ENCODE data around the gene DAGLA. TPM values are rescaled to one million over a fixed set of nuclear protein-coding genes. Genes with fewer than 3 reads are reported as not detected.

DAGLA gene
- total and polyA plus RNA-seq, 2 donors (not counting 3 experiments of a cell fraction or from before 2014, with no cell fraction given) = 2.5 to 4.7 TPM

GRCh38 chr11:61747192-61747966, 67.2 kb downstream of the DAGLA start:
- Histone ChIP-seq H3K4me1 (ENCODE audit: control insufficient read depth, extremely low read depth, insufficient read depth, low read length) (no peaks in the 10 kb centered on the region), H3K9me3 (replicated peaks; ENCODE audit: control insufficient read depth, insufficient read depth, low read length) (no peaks in the 10 kb centered on the region), H3K4me2 (ENCODE audit: insufficient read depth, low read length) (no peak overlapping the region), H3K79me2 (ENCODE audit: control insufficient read depth, insufficient read depth, low read length) (no peaks in the 10 kb centered on the region), H3K27ac (ENCODE audit: insufficient read depth, low read depth, low read length) (no peak overlapping the region), H3K9me1 (replicated peaks; ENCODE audit: control insufficient read depth, extremely low read depth, insufficient read depth, low read length) (no peaks in the 10 kb centered on the region), H2AFZ (ENCODE audit: low read depth, low read length) (no peak overlapping the region), H3K4me3 (replicated peaks in 1 of 3; ENCODE audit: insufficient read depth in 1 of 3, low read depth in 1 of 3, low read length in 3 of 3) (no peak overlapping the region), H3K36me3 (ENCODE audit: control insufficient read depth in 2 of 2, extremely low read depth in 1 of 2, insufficient read depth in 2 of 2, low read length in 2 of 2) (no peaks in the 10 kb centered on the region), H4K20me1 (replicated peaks; ENCODE audit: control insufficient read depth, extremely low read depth, insufficient read depth, low read length) (no peaks in the 10 kb centered on the region), H3K9ac (replicated peaks; ENCODE audit: extremely low read depth, insufficient read depth, low read length) (no peak overlapping the region), H3K27me3 (ENCODE audit: control insufficient read depth in 2 of 2, insufficient read depth in 2 of 2, low read length in 2 of 2) (no peaks in the 10 kb centered on the region)
- FAIRE-seq = peak; percentile 92
- dilution Hi-C loops (cut with MboI; ENCODE audit: extremely low pct_ligation_motif_present, low sequenced_read_pairs) (no loop called here), intact Hi-C loops (cut with micrococcal nuclease) (loop anchor here (1.0 to 2.0 kb wide), 3 partner anchors 29 to 361 kb away; no protein-coding TSS in a partner anchor)
- ChIA-PET CTCF (interaction anchor here (0.7 to 5.4 kb wide), 25 partner anchors 8 to 365 kb away, joined by 3 to 91 read pairs (median 7); partner anchors contain the start of genes FEN1 and TMEM258), POLR2A (no interaction called here)
- BruUV-seq (replicated peaks) = no TSS peak
- no peak for TF ChIP-seq JUN (IDR thresholded peaks at IDR 0.05; ENCODE audit: borderline replicate concordance, insufficient read depth, insufficient read length, low read depth)
- TF ChIP-seq, protein P1, sequence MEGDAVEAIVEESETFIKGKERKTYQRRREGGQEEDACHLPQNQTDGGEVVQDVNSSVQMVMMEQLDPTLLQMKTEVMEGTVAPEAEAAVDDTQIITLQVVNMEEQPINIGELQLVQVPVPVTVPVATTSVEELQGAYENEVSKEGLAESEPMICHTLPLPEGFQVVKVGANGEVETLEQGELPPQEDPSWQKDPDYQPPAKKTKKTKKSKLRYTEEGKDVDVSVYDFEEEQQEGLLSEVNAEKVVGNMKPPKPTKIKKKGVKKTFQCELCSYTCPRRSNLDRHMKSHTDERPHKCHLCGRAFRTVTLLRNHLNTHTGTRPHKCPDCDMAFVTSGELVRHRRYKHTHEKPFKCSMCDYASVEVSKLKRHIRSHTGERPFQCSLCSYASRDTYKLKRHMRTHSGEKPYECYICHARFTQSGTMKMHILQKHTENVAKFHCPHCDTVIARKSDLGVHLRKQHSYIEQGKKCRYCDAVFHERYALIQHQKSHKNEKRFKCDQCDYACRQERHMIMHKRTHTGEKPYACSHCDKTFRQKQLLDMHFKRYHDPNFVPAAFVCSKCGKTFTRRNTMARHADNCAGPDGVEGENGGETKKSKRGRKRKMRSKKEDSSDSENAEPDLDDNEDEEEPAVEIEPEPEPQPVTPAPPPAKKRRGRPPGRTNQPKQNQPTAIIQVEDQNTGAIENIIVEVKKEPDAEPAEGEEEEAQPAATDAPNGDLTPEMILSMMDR (IDR thresholded peaks at IDR 0.05; ENCODE audit: extremely low read depth in 1 of 2, insufficient read depth in 1 of 2, low read depth in 1 of 2, low read length in 2 of 2) = peak; percentile 93 to 98
- peak; percentile 52 for DNase-seq (ENCODE audit: low read depth, low spot score)

- intact Hi-C loops (cut with micrococcal nuclease) (loop anchor here (1.0 to 2.0 kb wide), 3 partner anchors 28 to 361 kb away; no protein-coding TSS in a partner anchor), dilution Hi-C loops (cut with MboI; ENCODE audit: extremely low pct_ligation_motif_present, low sequenced_read_pairs) (no loop called here)
- FAIRE-seq (no peak), DNase-seq (ENCODE audit: low read depth, low spot score) (no peak)
- Histone ChIP-seq H3K4me2 (ENCODE audit: insufficient read depth, low read length) (no peak overlapping the region), H3K36me3 (ENCODE audit: control insufficient read depth in 2 of 2, extremely low read depth in 1 of 2, insufficient read depth in 2 of 2, low read length in 2 of 2) (no peaks in the 10 kb centered on the region), H3K27me3 (ENCODE audit: control insufficient read depth in 2 of 2, insufficient read depth in 2 of 2, low read length in 2 of 2) (no peaks in the 10 kb centered on the region), H3K79me2 (ENCODE audit: control insufficient read depth, insufficient read depth, low read length) (no peaks in the 10 kb centered on the region), H3K4me1 (ENCODE audit: control insufficient read depth, extremely low read depth, insufficient read depth, low read length) (peaks cover 3% of the 10 kb centered on the region), H2AFZ (ENCODE audit: low read depth, low read length) (no peak overlapping the region), H3K9me3 (replicated peaks; ENCODE audit: control insufficient read depth, insufficient read depth, low read length) (no peaks in the 10 kb centered on the region), H3K27ac (ENCODE audit: insufficient read depth, low read depth, low read length) (no peak overlapping the region), H3K4me3 (replicated peaks in 1 of 3; ENCODE audit: insufficient read depth in 1 of 3, low read depth in 1 of 3, low read length in 3 of 3) (no peak overlapping the region), H3K9ac (replicated peaks; ENCODE audit: extremely low read depth, insufficient read depth, low read length) (no peak overlapping the region), H3K9me1 (replicated peaks; ENCODE audit: control insufficient read depth, extremely low read depth, insufficient read depth, low read length) (no peaks in the 10 kb centered on the region), H4K20me1 (replicated peaks; ENCODE audit: control insufficient read depth, extremely low read depth, insufficient read depth, low read length) (no peaks in the 10 kb centered on the region)
- ChIA-PET POLR2A (no interaction called here), CTCF (interaction anchor here (0.9 to 5.4 kb wide), 22 partner anchors 9 to 360 kb away, joined by 3 to 91 read pairs (median 8); partner anchors contain the start of genes FEN1 and TMEM258)
- no TSS peak for BruUV-seq (replicated peaks)
- TF ChIP-seq FOS (IDR thresholded peaks at IDR 0.05; ENCODE audit: borderline replicate concordance, insufficient read depth, low read length) (no peak), GATA2 (IDR thresholded peaks at IDR 0.05; ENCODE audit: insufficient read depth, insufficient read length, low read depth, low read length) (no peak)
Observed at GRCh38 chr11:61747967-61748285, 67.7 kb downstream of the DAGLA start.

All from endothelial cell of umbilical vein (primary cell).